B cell (primary cell): ENCODE results near the gene BMPR1A. TPM values are rescaled to one million over a fixed set of nuclear protein-coding genes. Genes with fewer than 3 reads are reported as not detected.

Experiments
- ATAC-seq: fragments of 200-7000 bp; cut with Tn5 transposase; one replicate; pipeline ENCODE4 v1.10.0; 2021; ENCODE audit warnings: low read depth, mild to moderate bottlenecking, moderate number of reproducible peaks, moderate library complexity
- CTCF ChIA-PET: fragments of 350-600 bp; sonication (Branson Sonifier 250); formaldehyde crosslinking; loops from one replicate; lab custom pipeline; 2021; ENCODE audit warnings: antibody characterized with exemption, inconsistent platforms; lab: Charles Lee
- POLR2A ChIA-PET: fragments of 350-600 bp; sonication (Branson Sonifier 250); formaldehyde crosslinking; loops from one replicate; lab custom pipeline; 2021; ENCODE audit warnings: antibody characterized with exemption; lab: Charles Lee
- DNase-seq: peaks from one replicate; pipeline ENCODE4 v3.0.0; 2013
- H2AFZ ChIP-seq: 2 replicates; pipeline ENCODE4 v1.6.1; 2012; ENCODE audit warnings: mild to moderate bottlenecking, low read depth, low read length; ENCODE audit not compliant: insufficient read depth, poor library complexity, severe bottlenecking
- H3K27ac ChIP-seq, 2 donors: 1 replicate in 1 of 2; 2 replicates in 1 of 2; pipeline ENCODE4 v1.5.1; 2012 to 2013; ENCODE audit warnings: low read length in 2 of 2, mild to moderate bottlenecking in 2 of 2, moderate library complexity in 1 of 2
- H3K27me3 ChIP-seq, 4 experiments: fragments of 200-600 bp in 1 of 4; sonication (generic) in 1 of 4; replicated peaks in 1 of 4; 1 replicate in 2 of 4; 2 replicates in 2 of 4; pipeline versions ENCODE4 v1.6.1 to v1.7.0; 2013 to 2016; ENCODE audit warnings: low read length in 3 of 4, mild to moderate bottlenecking in 2 of 4, mixed read lengths in 1 of 4, moderate library complexity in 1 of 4; ENCODE audit not compliant: insufficient read depth in 4 of 4, control insufficient read depth in 3 of 4; ENCODE audit errors: control extremely low read depth in 1 of 4
- H3K36me3 ChIP-seq, 2 experiments: replicated peaks in 1 of 2; 1 replicate in 1 of 2; 2 replicates in 1 of 2; pipeline versions ENCODE4 v1.6.1 to v1.7.1; 2013; ENCODE audit warnings: low read length in 1 of 2; ENCODE audit not compliant: insufficient read depth in 2 of 2, control insufficient read depth in 1 of 2; ENCODE audit errors: control extremely low read depth in 1 of 2, extremely low read depth in 1 of 2
- H3K4me1 ChIP-seq, 2 donors: fragments of 200-600 bp in 1 of 2; sonication (generic) in 1 of 2; 1 replicate in 1 of 2; 2 replicates in 1 of 2; pipeline versions ENCODE4 v1.5.1 to v1.6.1; 2013 to 2017; ENCODE audit warnings: low read length in 2 of 2; ENCODE audit not compliant: control insufficient read depth in 2 of 2, insufficient read depth in 2 of 2
- H3K4me2 ChIP-seq: replicated peaks from 2 replicates; pipeline ENCODE3; 2012; ENCODE audit warnings: mild to moderate bottlenecking, low read depth, low read length; ENCODE audit not compliant: poor library complexity, severe bottlenecking
- H3K4me3 ChIP-seq, 5 experiments: fragments of 200-600 bp in 1 of 5; sonication (generic) in 1 of 5; 1 replicate in 3 of 5; 2 replicates in 2 of 5; pipeline versions ENCODE4 v1.5.1 to v1.7.0; 2011 to 2016; ENCODE audit warnings: low read length in 4 of 5, mild to moderate bottlenecking in 4 of 5, low read depth in 2 of 5, control low read depth in 1 of 5, moderate library complexity in 1 of 5; ENCODE audit not compliant: insufficient read depth in 1 of 5; ENCODE audit errors: control extremely low read depth in 1 of 5, extremely low read depth in 1 of 5
- H3K79me2 ChIP-seq: fragments of 200-600 bp; sonication (generic); one replicate; pipeline ENCODE4 v1.6.0; 2016; ENCODE audit warnings: low read length; ENCODE audit not compliant: control insufficient read depth, insufficient read depth
- H3K9ac ChIP-seq: fragments of 200-600 bp; sonication (generic); 2 replicates; pipeline ENCODE4 v1.6.1; 2017; ENCODE audit warnings: mild to moderate bottlenecking, low read length, moderate library complexity
- H3K9me3 ChIP-seq, 3 donors: one replicate each; pipeline versions ENCODE4 v1.6.1 to v1.7.1; 2013; ENCODE audit warnings: low read length in 2 of 3; ENCODE audit not compliant: control insufficient read depth in 2 of 3, insufficient read depth in 1 of 3; ENCODE audit errors: control extremely low read depth in 1 of 3
- H4K20me1 ChIP-seq: 2 replicates; pipeline ENCODE4 v1.6.0; 2012; ENCODE audit warnings: mild to moderate bottlenecking, low read length; ENCODE audit not compliant: insufficient read depth, control insufficient read depth, poor library complexity, severe bottlenecking
- H3K27ac Mint-ChIP-seq: one replicate; pipeline ENCODE4 v1.8.0; 2021; ENCODE audit warnings: mixed read lengths
- H3K27me3 Mint-ChIP-seq: one replicate; pipeline ENCODE4 v1.8.0; 2021; ENCODE audit warnings: mixed read lengths
- H3K4me1 Mint-ChIP-seq: one replicate; pipeline ENCODE4 v1.8.0; 2021; ENCODE audit warnings: mixed read lengths
- H3K4me3 Mint-ChIP-seq: one replicate; pipeline ENCODE4 v1.8.0; 2021; ENCODE audit warnings: mixed read lengths
- H3K9me3 Mint-ChIP-seq: one replicate; pipeline ENCODE4 v1.8.0; 2022; ENCODE audit warnings: mixed read lengths; ENCODE audit not compliant: insufficient read depth
- CTCF ChIP-seq: fragments of 200-600 bp; IDR thresholded peaks from one replicate; pipeline ENCODE4 v1.8.0; 2022; ENCODE audit warnings: antibody characterized with exemption, mild to moderate bottlenecking
- EZH2 ChIP-seq: IDR thresholded peaks from 2 replicates; pipeline ENCODE4 v1.6.1; 2012; ENCODE audit warnings: borderline replicate concordance, low read depth, mild to moderate bottlenecking, moderate library complexity, low read length; ENCODE audit not compliant: insufficient read depth, poor library complexity, severe bottlenecking
- WGBS: methylation state at CpG from one replicate; pipeline ENCODE4 v1.1.5; 2013; ENCODE audit warnings: missing lambda C conversion rate; ENCODE audit not compliant: insufficient coverage; 5-methylcytosine and 5-hydroxymethylcytosine counted together
- intact Hi-C: fragments of 100-400 bp; cut with micrococcal nuclease; formaldehyde crosslinking; loops from one replicate; pipeline ENCODE4 v1.10.0; 2022
- polyA plus RNA-seq: library from polyadenylated mRNA; depleted of rRNA; stranded (reverse); fragments of >200 nt; gene quantifications from 2 replicates; pipeline ENCODE4 v1.2.3, GENCODE V29; 2012
- total RNA-seq, 2 donors: library from RNA; stranded (reverse); fragments of 120-200 nt in 1 of 2; gene quantifications; 1 replicate in 1 of 2; 2 replicates in 1 of 2; pipeline versions ENCODE4 v1.2.3 to v1.2.4, GENCODE V29; 2013 to 2022

BMPR1A gene
- total and polyA plus RNA-seq, 2 donors (not counting 1 experiment from before 2014, with no cell fraction given) = 1.9 to 15.1 TPM

DNA sequence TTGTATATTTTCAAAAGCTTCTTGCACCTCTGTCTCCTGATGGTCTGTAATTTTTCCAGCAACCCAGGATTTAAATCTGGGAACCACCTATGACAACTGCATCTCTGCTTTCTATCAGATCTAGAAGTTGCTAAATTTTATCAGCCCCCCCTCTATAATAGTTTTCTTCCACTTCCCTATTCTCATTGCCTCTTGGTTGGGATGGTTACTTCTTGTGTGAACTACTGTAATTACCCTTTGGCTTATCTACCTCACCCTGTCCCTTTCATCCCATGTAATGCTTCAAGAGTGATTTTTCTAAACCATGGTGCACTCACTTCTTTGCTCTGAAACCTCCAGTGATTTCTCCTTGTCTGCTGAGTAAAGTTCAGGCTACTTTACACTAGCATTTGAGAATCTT lies 92.3 kb downstream of the BMPR1A start:
- H3K4me2 ChIP-seq = no peak overlapping the region
- H3K9ac ChIP-seq = no peak overlapping the region
- no peak overlapping the region for H2AFZ ChIP-seq
- H3K36me3 ChIP-seq = no peaks in the 10 kb centered on the region
- intact Hi-C loops = no loop called here
- H3K27me3 ChIP-seq = no peaks in the 10 kb centered on the region
- Mint-ChIP-seq H3K4me3 (no peak overlapping the region), H3K9me3 (peaks cover 4% of the 10 kb centered on the region), H3K27me3 (no peaks in the 10 kb centered on the region), H3K27ac (no peak overlapping the region), H3K4me1 (no peaks in the 10 kb centered on the region)
- ChIA-PET POLR2A (no interaction called here), CTCF (no interaction called here)
- no peaks in the 10 kb centered on the region for H3K9me3 ChIP-seq
- H3K4me1 ChIP-seq = no peaks in the 10 kb centered on the region
- no peak overlapping the region for H3K27ac ChIP-seq
- H4K20me1 ChIP-seq = no peaks in the 10 kb centered on the region
- TF ChIP-seq EZH2 (no peak), CTCF (no peak)
- no peak for ATAC-seq
- no peaks in the 10 kb centered on the region for H3K79me2 ChIP-seq
- H3K4me3 ChIP-seq = no peak overlapping the region
- DNase-seq = no peak

- H3K27me3 ChIP-seq = no peaks in the 10 kb centered on the region
- no peaks in the 10 kb centered on the region for H3K79me2 ChIP-seq
- POLR2A ChIA-PET = no interaction called here
- H3K4me3 Mint-ChIP-seq = no peak overlapping the region
- no peaks in the 10 kb centered on the region for H3K4me1 ChIP-seq
- peaks cover 0 to 3% (median 0%) of the 10 kb centered on the region in 3 donors for H3K9me3 ChIP-seq
- H3K36me3 ChIP-seq = no peaks in the 10 kb centered on the region
- H4K20me1 ChIP-seq = no peaks in the 10 kb centered on the region
- H3K27ac Mint-ChIP-seq = no peak overlapping the region
- H3K4me3 ChIP-seq = no peak overlapping the region
- no peaks in the 10 kb centered on the region for H3K4me1 Mint-ChIP-seq
- peaks cover 4% of the 10 kb centered on the region for H3K9me3 Mint-ChIP-seq
- H3K27ac ChIP-seq = no peak overlapping the region
- TF ChIP-seq EZH2 (no peak), CTCF (no peak)
- no CpG with 5 or more reads among the region's 4 CpGs for WGBS
- H3K27me3 Mint-ChIP-seq = no peaks in the 10 kb centered on the region
- no peak overlapping the region for H3K4me2 ChIP-seq
- H2AFZ ChIP-seq = no peak overlapping the region
- DNase-seq (no peak), ATAC-seq (no peak)
- intact Hi-C loops = no loop called here
- no peak overlapping the region for H3K9ac ChIP-seq
- CTCF ChIA-PET = no interaction called here
These were observed 92.9 kb downstream of the BMPR1A start for GRCh38 chr10:86849181-86849894.
